K562 (cell line): ENCODE data around the gene CENPB. TPM values are rescaled to one million over a fixed set of nuclear protein-coding genes. Genes with fewer than 3 reads are reported as not detected.
A peak's percentile ranks its signal among the peaks of the same experiment; 100 is the strongest.

Experiments
- ATF2 ChIP-seq: sonication (generic); formaldehyde crosslinking; IDR thresholded peaks from 2 replicates; pipeline ENCODE4 v1.8.1; 2022; ENCODE audit warnings: missing genetic modification reagents
- CHAMP1 ChIP-seq: fragments of 450-650 bp; IDR thresholded peaks from 2 replicates; pipeline ENCODE4 v1.6.1; 2016; ENCODE audit warnings: mild to moderate bottlenecking
- CHD2 ChIP-seq: IDR thresholded peaks from 2 replicates; pipeline ENCODE4 v1.6.1; 2011; ENCODE audit warnings: low read depth, low read length
- ETS1 ChIP-seq: conservative IDR thresholded peaks from 2 replicates; pipeline ENCODE4 v1.6.1; 2011; ENCODE audit warnings: low read depth, mild to moderate bottlenecking, low read length; ENCODE audit not compliant: control insufficient read depth
- KLF1 ChIP-seq: fragments of 450-650 bp; IDR thresholded peaks from 2 replicates; pipeline ENCODE4 v1.6.1; 2016; ENCODE audit warnings: missing genetic modification characterization, missing compliant biosample characterization
- MXD1 ChIP-seq: fragments of 250-450 bp; sonication (Bioruptor Pico); IDR thresholded peaks from 2 replicates; pipeline ENCODE4 v1.8.0; 2021; ENCODE audit warnings: borderline replicate concordance, mild to moderate bottlenecking, moderate library complexity; ENCODE audit not compliant: poor library complexity, severe bottlenecking
- PHF20 ChIP-seq: fragments of 450-650 bp; IDR thresholded peaks from 2 replicates; pipeline ENCODE4 v1.6.1; 2018; ENCODE audit not compliant: partially characterized antibody
- PML ChIP-seq: IDR thresholded peaks from 2 replicates; pipeline ENCODE4 v1.6.1; 2012; ENCODE audit warnings: low read length, inconsistent platforms
- POLR2G ChIP-seq: fragments of 200-400 bp; formaldehyde crosslinking; IDR thresholded peaks from 2 replicates; pipeline ENCODE4 v1.6.1; 2017; ENCODE audit warnings: low read depth, mild to moderate bottlenecking, antibody characterized with exemption, low read length, moderate library complexity
- PRDM10 ChIP-seq: fragments of 450-650 bp; IDR thresholded peaks from 2 replicates; pipeline ENCODE4 v1.6.1; 2018; ENCODE audit not compliant: partially characterized antibody
- SIN3A ChIP-seq, 2 experiments: fragments of 150-350 bp in 1 of 2; IDR thresholded peaks; 2 replicates each; pipeline ENCODE4 v1.6.1; 2011 to 2016; ENCODE audit warnings: borderline replicate concordance in 2 of 2, low read depth in 2 of 2, low read length in 2 of 2, mild to moderate bottlenecking in 2 of 2, moderate library complexity in 2 of 2; ENCODE audit not compliant: control insufficient read depth in 1 of 2
- ZC3H11A ChIP-seq: IDR thresholded peaks from 2 replicates; pipeline ENCODE4 v1.6.1; 2012; ENCODE audit warnings: low read depth, low read length, improper control_type of control experiment
- ZNF639 ChIP-seq, 2 experiments: fragments of 200-800 bp in 1 of 2; sonication (Bioruptor generic) in 1 of 2; sonication (generic) in 1 of 2; formaldehyde crosslinking in 1 of 2; IDR thresholded peaks in 1 of 2; conservative IDR thresholded peaks in 1 of 2; 2 replicates each; pipeline versions ENCODE4 v1.5.0 to v1.6.1; 2016 to 2020; ENCODE audit warnings: missing compliant biosample characterization in 1 of 2, missing genetic modification characterization in 1 of 2, missing genetic modification reagents in 1 of 2
- polyA plus RNA-seq, 8 experiments: library from polyadenylated mRNA; depleted of rRNA in 4 of 8; stranded (reverse) in 5 of 8; unstranded in 3 of 8; fragments of >200 nt; fragmentation: Nextera tagmentation in 2 of 8; fragmentation: Illumina TruSeq in 1 of 8; extraction: Ambion mirVana in 2 of 8; extraction: Trizol in 1 of 8; gene quantifications; 2 replicates each; pipeline versions ENCODE4 v1.2.1 to v1.2.3, GENCODE V29; 2011 to 2014; ENCODE audit warnings: inconsistent platforms in 1 of 8, missing spikeins in 1 of 8
- total RNA-seq, 7 experiments: library from RNA; depleted of rRNA in 6 of 7; stranded (reverse); fragments of >200 nt in 6 of 7; fragmentation: Illumina TruSeq in 2 of 7; extraction: Trizol in 2 of 7; gene quantifications; 2 replicates each; pipeline versions ENCODE4 v1.2.1 to v1.2.3, GENCODE V29; 2011 to 2021; ENCODE audit warnings: low replicate concordance in 1 of 7

The CENPB gene
- total and polyA plus RNA-seq, 9 of the 15 experiments (the other 6 are each of a cell fraction or from before 2014, with no cell fraction given) = 0.17 to 70.8 (median 24.9) TPM

GRCh38 chr20:3767427-3768341, 18.9 kb downstream of the CENPB start, which contains the start of gene ADISSP (continued):
- TF ChIP-seq ZNF639 (CRISPR knock-in tag; conservative IDR thresholded peaks at IDR 0.05 in 1 of 2, IDR thresholded peaks at IDR 0.05 in 1 of 2) (no peak; a peak in 1 of 4 replicates), PML (no peak), MXD1 (CRISPR knock-in tag) (no peak), ZC3H11A (no peak), POLR2G (peak; percentile 77), CHD2 (peak; percentile 96), SIN3A (IDR thresholded peaks at IDR 0.05; ENCODE audit: borderline replicate concordance in 2 of 2, control insufficient read depth in 1 of 2, low read depth in 2 of 2, low read length in 2 of 2) (peak; percentile 52 to 56; a peak in 2 of 4 replicates), ETS1 (peak; percentile 13; the same call in 1 of the 2 replicates), CHAMP1 (no peak), ATF2 (no peak), PRDM10 (peak; percentile 72), PHF20 (peak; percentile 22), KLF1 (tag) (no peak)
